Measurements from ENCODE around the gene DLG2. TPM values are rescaled to one million over a fixed set of nuclear protein-coding genes. Genes with fewer than 3 reads are reported as not detected.

DLG2 gene
- total and polyA plus RNA-seq, 9 donors, result 2.5 to 20.7 (median 12.0) TPM

GRCh38 chr11:84497981-84498411, 1129.1 kb downstream of the DLG2 start:
- Histone ChIP-seq H3K27ac (no peak overlapping the region), H3K4me1 (ENCODE audit: insufficient read depth) (no peaks in the 10 kb centered on the region), H3K9me3 (no peaks in the 10 kb centered on the region), H3K4me3 (no peak overlapping the region), H3K27me3 (no peaks in the 10 kb centered on the region), H3K36me3 (no peaks in the 10 kb centered on the region)
- intact Hi-C loops (cut with DNase I), result no loop called here
- TF ChIP-seq POLR2A (IDR thresholded peaks at IDR 0.05) (no peak), EP300 (IDR thresholded peaks at IDR 0.05) (no peak), CTCF (IDR thresholded peaks at IDR 0.05) (no peak)
- 63 to 70% (median 65%) methylated on average over 4 of the region's 4 CpGs for WGBS, 3 donors
- DNase-seq, result peak in 1 of 5 donors; percentile 16

GRCh38 chr11:84497181-84497580, 1130.0 kb downstream of the DLG2 start:
- no peak overlapping the region for H3K27ac ChIP-seq
- TF ChIP-seq CTCF (IDR thresholded peaks at IDR 0.05) (no peak), POLR2A (IDR thresholded peaks at IDR 0.05) (no peak), EP300 (IDR thresholded peaks at IDR 0.05) (no peak)
- 94 to 100% (median 98%) methylated on average over 1 of the region's 1 CpG for WGBS, 3 donors

GRCh38 chr11:84496122-84496521, 1131.0 kb downstream of the DLG2 start:
- H3K9me3 ChIP-seq, result no peaks in the 10 kb centered on the region
- WGBS, 3 donors, result 86 to 89% (median 87%) methylated on average over 2 of the region's 2 CpGs
- intact Hi-C loops (cut with DNase I), result no loop called here
- no peak overlapping the region for H3K27ac ChIP-seq
- no peaks in the 10 kb centered on the region for H3K27me3 ChIP-seq
- no peaks in the 10 kb centered on the region for H3K36me3 ChIP-seq
- no peak overlapping the region for H3K4me3 ChIP-seq
- TF ChIP-seq POLR2A (IDR thresholded peaks at IDR 0.05), result no peak
- no peak for TF ChIP-seq CTCF (IDR thresholded peaks at IDR 0.05)
- H3K4me1 ChIP-seq (ENCODE audit: insufficient read depth), result no peaks in the 10 kb centered on the region
- no peak for DNase-seq

More at GRCh38 chr11:84497181-84497580, 1130.0 kb downstream of the DLG2 start:
- H3K4me3 ChIP-seq, result no peak overlapping the region
- no peak for DNase-seq
- no peaks in the 10 kb centered on the region for H3K36me3 ChIP-seq
- H3K27me3 ChIP-seq, result no peaks in the 10 kb centered on the region
- intact Hi-C loops (cut with DNase I), result no loop called here
- H3K4me1 ChIP-seq (ENCODE audit: insufficient read depth), result no peaks in the 10 kb centered on the region
- no peaks in the 10 kb centered on the region for H3K9me3 ChIP-seq

GRCh38 chr11:84480131-84480530, 1147.0 kb downstream of the DLG2 start:
- H3K4me1 ChIP-seq (ENCODE audit: insufficient read depth), result no peaks in the 10 kb centered on the region
- TF ChIP-seq CTCF (IDR thresholded peaks at IDR 0.05), result no peak
- no peak for TF ChIP-seq EP300 (IDR thresholded peaks at IDR 0.05)
- TF ChIP-seq POLR2A (IDR thresholded peaks at IDR 0.05), result no peak
- no peaks in the 10 kb centered on the region for H3K27me3 ChIP-seq
- no peak overlapping the region for H3K4me3 ChIP-seq
- no peaks in the 10 kb centered on the region for H3K9me3 ChIP-seq
- DNase-seq, result no peak
- intact Hi-C loops (cut with DNase I), result no loop called here
- 65 to 80% (median 67%) methylated on average over 4 of the region's 4 CpGs for WGBS, 3 donors
- H3K36me3 ChIP-seq, result no peaks in the 10 kb centered on the region
- H3K27ac ChIP-seq, result no peak overlapping the region

- no peaks in the 10 kb centered on the region for H3K36me3 ChIP-seq
- TF ChIP-seq POLR2A (IDR thresholded peaks at IDR 0.05) (no peak), EP300 (IDR thresholded peaks at IDR 0.05) (no peak), CTCF (IDR thresholded peaks at IDR 0.05) (no peak)
- no peak overlapping the region for H3K27ac ChIP-seq
- H3K4me3 ChIP-seq, result no peak overlapping the region
- no peaks in the 10 kb centered on the region for H3K27me3 ChIP-seq
- DNase-seq, result no peak
- H3K9me3 ChIP-seq, result no peaks in the 10 kb centered on the region
- intact Hi-C loops (cut with DNase I), result no loop called here
- H3K4me1 ChIP-seq (ENCODE audit: insufficient read depth), result no peaks in the 10 kb centered on the region
Measured at GRCh38 chr11:84476581-84476980, 1150.6 kb downstream of the DLG2 start.

Measured in ovary (tissue), 9 donors.